ENCODE data around the gene MMP3. TPM values are rescaled to one million over a fixed set of nuclear protein-coding genes. Genes with fewer than 3 reads are reported as not detected.

Gene MMP3
- total RNA-seq, 1 donor from 2014 or later, result not detected

- Histone ChIP-seq H3K27me3 (ENCODE audit: low read depth) (no peaks in the 10 kb centered on the region), H3K4me3 (no peak overlapping the region), H3K36me3 (no peaks in the 10 kb centered on the region), H3K9me3 (replicated peaks) (no peaks in the 10 kb centered on the region), H3K4me1 (peaks cover 5% of the 10 kb centered on the region), H3K27ac (replicated peaks) (no peak overlapping the region)
- TF ChIP-seq CTCF (IDR thresholded peaks at IDR 0.05; ENCODE audit: borderline replicate concordance), result no peak
- intact Hi-C loops (cut with micrococcal nuclease), result no loop called here
- no peak for DNase-seq
These were observed 50.8 kb downstream of the MMP3 start for GRCh38 chr11:102792604-102793003.

DNA sequence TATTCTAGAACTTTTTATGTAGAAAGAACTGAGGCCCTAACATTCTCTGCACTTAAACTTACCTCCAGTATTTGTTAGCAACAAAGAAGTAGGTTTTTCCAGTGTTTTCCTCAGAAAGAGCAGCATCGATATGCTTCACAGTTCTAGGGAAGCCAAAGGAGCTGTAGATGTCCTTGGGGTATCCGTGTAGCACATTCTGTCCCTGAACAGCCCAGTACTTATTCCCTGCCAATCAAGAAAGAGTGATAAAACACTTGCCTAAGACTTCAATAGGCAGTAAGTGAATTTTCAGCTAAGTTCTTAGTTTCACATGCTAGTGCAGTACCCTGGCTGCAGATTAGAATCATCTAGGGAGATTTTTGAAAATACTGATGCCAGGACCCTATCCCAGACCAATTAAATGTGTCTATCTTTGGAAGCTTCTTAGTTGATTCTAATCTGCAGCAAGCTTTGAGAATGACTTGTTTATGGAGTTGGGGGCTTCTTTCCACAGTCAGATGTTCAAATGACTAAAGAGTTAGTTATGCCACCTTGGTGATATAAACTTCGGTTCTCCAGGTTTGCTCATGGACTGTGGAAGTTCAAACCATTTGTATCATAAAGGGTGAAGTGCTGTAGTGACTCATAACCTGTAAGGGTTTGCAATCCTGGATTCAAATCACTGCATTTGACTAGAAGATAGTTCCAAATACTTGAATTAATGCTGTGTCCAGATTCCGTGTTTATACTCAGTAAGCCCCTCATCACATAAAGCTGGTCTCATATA lies 52.0 kb downstream of the MMP3 start:
- TF ChIP-seq CTCF (IDR thresholded peaks at IDR 0.05; ENCODE audit: borderline replicate concordance), result no peak
- Histone ChIP-seq H3K4me1 (peaks cover 5% of the 10 kb centered on the region), H3K4me3 (no peak overlapping the region), H3K36me3 (no peaks in the 10 kb centered on the region), H3K27me3 (ENCODE audit: low read depth) (no peaks in the 10 kb centered on the region), H3K27ac (replicated peaks) (no peak overlapping the region), H3K9me3 (replicated peaks) (no peaks in the 10 kb centered on the region)
- DNase-seq, result no peak
- intact Hi-C loops (cut with micrococcal nuclease), result no loop called here

DNA sequence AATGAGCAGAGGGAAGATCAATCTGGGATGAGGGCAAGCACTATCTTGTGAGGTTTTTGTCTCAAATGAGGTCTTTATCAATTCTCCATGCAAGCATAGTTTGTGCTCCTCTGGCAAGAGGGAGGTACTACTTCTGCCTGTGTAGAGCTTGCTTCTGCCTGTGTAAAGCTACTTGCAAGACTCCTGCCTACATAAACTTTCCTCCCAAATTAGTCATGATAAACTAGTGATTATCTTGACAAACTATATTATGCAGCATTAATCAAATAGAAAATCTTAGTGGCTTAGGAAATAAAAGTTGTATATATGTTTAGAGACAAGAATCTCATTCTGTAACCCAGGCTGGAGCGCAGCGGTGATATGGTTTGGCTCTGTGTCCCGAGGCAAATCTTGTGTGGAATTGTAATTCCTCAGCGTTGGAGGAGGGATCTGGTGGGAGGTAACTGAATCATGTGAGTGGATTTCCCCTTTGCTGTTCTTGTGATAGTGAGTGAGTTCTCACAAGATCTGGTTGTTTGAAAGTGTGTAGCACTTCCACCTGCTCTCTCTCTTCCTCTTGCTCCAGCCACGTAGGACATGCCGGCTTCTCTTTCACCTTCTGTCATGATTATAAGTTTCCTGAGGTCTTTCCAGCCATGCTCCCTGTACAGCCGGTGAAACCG lies 54.9 kb downstream of the MMP3 start:
- intact Hi-C loops (cut with micrococcal nuclease), result no loop called here

More for the DNA sequence above, 54.9 kb downstream of the MMP3 start:
- H3K4me3 ChIP-seq, result no peak overlapping the region
- H3K9me3 ChIP-seq (replicated peaks), result no peaks in the 10 kb centered on the region
- TF ChIP-seq CTCF (IDR thresholded peaks at IDR 0.05; ENCODE audit: borderline replicate concordance), result no peak
- H3K27ac ChIP-seq (replicated peaks), result no peak overlapping the region
- H3K4me1 ChIP-seq, result no peaks in the 10 kb centered on the region
- no peak for DNase-seq
- H3K27me3 ChIP-seq (ENCODE audit: low read depth), result no peaks in the 10 kb centered on the region
- H3K36me3 ChIP-seq, result no peaks in the 10 kb centered on the region

Other genes starting within 250 kb of the MMP3 start
- gene MMP20, start 218.3 kb downstream of the MMP3 start, total RNA-seq, result not detected
- not detected for gene MMP27, start 137.8 kb downstream of the MMP3 start, total RNA-seq
- gene MMP8, start 118.7 kb downstream of the MMP3 start, total RNA-seq, result not detected
- not detected for gene MMP10, start 63.0 kb downstream of the MMP3 start, total RNA-seq
- gene MMP1, start 45.4 kb downstream of the MMP3 start, total RNA-seq, result not detected
- not detected for gene MMP12, start 31.4 kb upstream of the MMP3 start, total RNA-seq
- gene MMP13, start 112.1 kb upstream of the MMP3 start, total RNA-seq, result not detected
- gene DCUN1D5, start 248.6 kb upstream of the MMP3 start, total RNA-seq, result 25.8 TPM

Data from left ventricle myocardium inferior (tissue), 1 donor.